ENCODE measurements around the gene TCAIM. TPM values are rescaled to one million over a fixed set of nuclear protein-coding genes. Genes with fewer than 3 reads are reported as not detected.

The TCAIM gene
- total RNA-seq, 1 experiment from 2014 or later, result 30.2 TPM

Other genes with a start within 250 kb of the TCAIM start
- not detected in 2 replicates for gene TOPAZ1, start 96.9 kb upstream of the TCAIM start, total RNA-seq (2014; rRNA removed; shearing (Covaris generic))
- 3.2 and 4.5 TPM in 2 replicates for gene ZNF445, start 138.9 kb downstream of the TCAIM start, total RNA-seq (2014; rRNA removed; shearing (Covaris generic))
- gene ZKSCAN7, start 216.4 kb downstream of the TCAIM start, total RNA-seq (2014; rRNA removed; shearing (Covaris generic)), result 1.1 and 2.1 TPM in 2 replicates
- gene ZNF660, start 246.2 kb downstream of the TCAIM start, total RNA-seq (2014; rRNA removed; shearing (Covaris generic)), result 0.03 TPM in 2 replicates

Data from SK-MEL-5 (cell line).